GM12892 (cell line): Measurements from ENCODE around the gene SEC16A.

Experiments
- POLR2A ChIP-seq: IDR thresholded peaks from 2 replicates; pipeline ENCODE4 v1.6.1; 2011; ENCODE audit warnings: low read depth, low read length, control low read depth
- POLR2AphosphoS5 ChIP-seq: IDR thresholded peaks from 2 replicates; pipeline ENCODE4 v1.6.1; 2011; ENCODE audit warnings: low read depth, low read length, control low read depth

GRCh38 chr9:136492978-136493522 is 10.2 kb upstream of the SEC16A start:
- TF ChIP-seq POLR2A (no peak), POLR2AphosphoS5 (no peak)
